Type B pancreatic cell (in vitro differentiated cells): ENCODE results near the gene MLXIP. TPM values are rescaled to one million over a fixed set of nuclear protein-coding genes. Genes with fewer than 3 reads are reported as not detected.

Experiments
- DNase-seq: peaks from one replicate; pipeline ENCODE4 v3.0.0; 2021; ENCODE audit warnings: mixed read lengths; ENCODE audit not compliant: unreplicated experiment; ENCODE audit errors: extremely low spot score
- H3K27ac Mint-ChIP-seq: 2 replicates; pipeline ENCODE4 v1.8.0; 2021; ENCODE audit warnings: mild to moderate bottlenecking, mixed read lengths
- H3K27me3 Mint-ChIP-seq: 2 replicates; pipeline ENCODE4 v1.8.0; 2021; ENCODE audit warnings: mixed read lengths
- H3K36me3 Mint-ChIP-seq: 2 replicates; pipeline ENCODE4 v1.8.0; 2021; ENCODE audit warnings: mixed read lengths
- H3K4me1 Mint-ChIP-seq: one replicate; pipeline ENCODE4 v1.8.0; 2021; ENCODE audit warnings: mixed read lengths; ENCODE audit not compliant: unreplicated experiment
- H3K4me3 Mint-ChIP-seq: 2 replicates; pipeline ENCODE4 v1.8.0; 2021; ENCODE audit warnings: mild to moderate bottlenecking, mixed read lengths
- H3K9me3 Mint-ChIP-seq: 2 replicates; pipeline ENCODE4 v1.8.0; 2021; ENCODE audit warnings: mixed read lengths
- total RNA-seq: library from RNA; stranded (reverse); gene quantifications from 2 replicates; pipeline ENCODE4 v1.2.1, GENCODE V29; 2021; ENCODE audit warnings: low replicate concordance
- TF ChIP-seq, protein P1 (sequence below): fragments of 200-600 bp; sonication (generic); conservative IDR thresholded peaks from 2 replicates; pipeline ENCODE4 v1.5.0; 2021; ENCODE audit warnings: antibody characterized with exemption, mild to moderate bottlenecking

MLXIP gene
- total RNA-seq, 1 donor from 2014 or later, result 44.5 TPM

DNA sequence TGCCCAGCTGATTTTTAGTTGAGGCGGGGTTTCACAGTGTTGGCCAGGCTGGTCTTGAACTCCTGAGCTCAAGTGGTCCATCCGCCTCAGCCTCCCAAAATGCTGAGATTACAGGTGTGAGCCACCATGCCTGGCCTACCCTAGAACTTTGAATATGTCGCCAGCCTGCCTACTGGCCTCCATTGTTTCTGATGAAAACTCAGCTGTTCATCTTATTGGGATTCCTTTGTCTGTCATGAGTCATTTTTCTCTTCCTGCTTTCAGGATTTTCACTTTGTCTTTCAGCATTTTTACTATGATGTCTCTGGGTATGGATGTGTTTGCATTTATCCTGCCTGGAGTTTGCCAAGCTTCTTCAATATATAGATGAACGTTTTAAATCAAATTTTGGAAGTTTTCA lies 116.8 kb downstream of the MLXIP start:
- no peak for DNase-seq
- Mint-ChIP-seq H3K9me3 (no peaks in the 10 kb centered on the region), H3K27me3 (peaks cover 25% of the 10 kb centered on the region), H3K4me3 (no peak overlapping the region), H3K4me1 (peaks cover 6% of the 10 kb centered on the region), H3K27ac (no peak overlapping the region), H3K36me3 (no peaks in the 10 kb centered on the region)
- TF ChIP-seq, protein P1, sequence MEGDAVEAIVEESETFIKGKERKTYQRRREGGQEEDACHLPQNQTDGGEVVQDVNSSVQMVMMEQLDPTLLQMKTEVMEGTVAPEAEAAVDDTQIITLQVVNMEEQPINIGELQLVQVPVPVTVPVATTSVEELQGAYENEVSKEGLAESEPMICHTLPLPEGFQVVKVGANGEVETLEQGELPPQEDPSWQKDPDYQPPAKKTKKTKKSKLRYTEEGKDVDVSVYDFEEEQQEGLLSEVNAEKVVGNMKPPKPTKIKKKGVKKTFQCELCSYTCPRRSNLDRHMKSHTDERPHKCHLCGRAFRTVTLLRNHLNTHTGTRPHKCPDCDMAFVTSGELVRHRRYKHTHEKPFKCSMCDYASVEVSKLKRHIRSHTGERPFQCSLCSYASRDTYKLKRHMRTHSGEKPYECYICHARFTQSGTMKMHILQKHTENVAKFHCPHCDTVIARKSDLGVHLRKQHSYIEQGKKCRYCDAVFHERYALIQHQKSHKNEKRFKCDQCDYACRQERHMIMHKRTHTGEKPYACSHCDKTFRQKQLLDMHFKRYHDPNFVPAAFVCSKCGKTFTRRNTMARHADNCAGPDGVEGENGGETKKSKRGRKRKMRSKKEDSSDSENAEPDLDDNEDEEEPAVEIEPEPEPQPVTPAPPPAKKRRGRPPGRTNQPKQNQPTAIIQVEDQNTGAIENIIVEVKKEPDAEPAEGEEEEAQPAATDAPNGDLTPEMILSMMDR, result no peak

Other genes starting within 250 kb of the MLXIP start
- 0.92 TPM in 1 of 2 replicates, not detected in the other for gene HPD, start 219.9 kb upstream of the MLXIP start, total RNA-seq
- gene PSMD9, start 190.0 kb upstream of the MLXIP start, total RNA-seq, result 41.8 and 43.0 TPM in 2 replicates
- gene CFAP251, start 160.2 kb upstream of the MLXIP start, total RNA-seq, result 2.6 and 3.3 TPM in 2 replicates
- 22.2 and 30.9 TPM in 2 replicates for gene BCL7A, start 56.9 kb upstream of the MLXIP start, total RNA-seq
- not detected in 2 replicates for gene IL31, start 95.5 kb downstream of the MLXIP start, total RNA-seq
- gene LRRC43, start 104.4 kb downstream of the MLXIP start, total RNA-seq, result 2.9 and 3.0 TPM in 2 replicates
- 0.53 and 0.86 TPM in 2 replicates for gene B3GNT4, start 125.0 kb downstream of the MLXIP start, total RNA-seq
- 57.6 and 59.3 TPM in 2 replicates for gene DIABLO, start 147.3 kb downstream of the MLXIP start, total RNA-seq
- 33.0 and 34.7 TPM in 2 replicates for gene VPS33A, start 187.7 kb downstream of the MLXIP start, total RNA-seq